ENCODE measurements around the gene TBX1.

TBX1 gene

GRCh38 chr22:19753996-19754700 is 6.4 kb upstream of the TBX1 start:
- DNase-seq = no peak

- DNase-seq = no peak
These were observed 5.9 kb upstream of the TBX1 start for GRCh38 chr22:19754701-19755144.

DNA sequence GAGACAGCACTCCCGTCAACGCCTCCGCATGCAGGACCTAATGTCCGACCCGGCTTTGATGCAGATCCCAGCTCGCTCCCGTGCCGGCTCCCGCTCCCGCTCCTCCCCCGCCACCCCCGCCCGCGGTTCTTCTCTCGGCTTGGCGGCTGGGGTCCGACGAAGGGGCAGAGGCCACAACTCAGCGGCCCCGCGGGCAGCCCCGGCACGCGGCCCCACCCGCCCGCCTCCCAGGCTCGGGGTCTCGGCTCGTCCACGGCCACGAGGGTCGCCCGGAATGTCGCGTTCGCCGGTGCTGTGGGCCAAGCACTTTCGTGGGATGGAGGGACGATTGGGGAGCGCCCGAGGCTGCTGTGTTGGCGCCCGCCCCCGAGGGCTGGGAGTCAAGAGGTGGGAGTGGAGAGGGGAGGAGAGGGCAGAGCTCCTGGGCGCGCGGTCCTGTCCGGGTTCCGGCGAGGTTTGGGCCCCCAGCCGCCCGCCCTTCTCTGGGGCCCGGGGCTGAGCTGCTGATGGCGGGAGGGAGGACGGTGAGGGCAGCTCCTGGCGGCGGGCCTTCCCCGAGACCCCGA is 5.3 kb upstream of the TBX1 start:
- no peak for DNase-seq

GRCh38 chr22:19755722-19756287 is 4.8 kb upstream of the TBX1 start:
- no peak for DNase-seq

DNA sequence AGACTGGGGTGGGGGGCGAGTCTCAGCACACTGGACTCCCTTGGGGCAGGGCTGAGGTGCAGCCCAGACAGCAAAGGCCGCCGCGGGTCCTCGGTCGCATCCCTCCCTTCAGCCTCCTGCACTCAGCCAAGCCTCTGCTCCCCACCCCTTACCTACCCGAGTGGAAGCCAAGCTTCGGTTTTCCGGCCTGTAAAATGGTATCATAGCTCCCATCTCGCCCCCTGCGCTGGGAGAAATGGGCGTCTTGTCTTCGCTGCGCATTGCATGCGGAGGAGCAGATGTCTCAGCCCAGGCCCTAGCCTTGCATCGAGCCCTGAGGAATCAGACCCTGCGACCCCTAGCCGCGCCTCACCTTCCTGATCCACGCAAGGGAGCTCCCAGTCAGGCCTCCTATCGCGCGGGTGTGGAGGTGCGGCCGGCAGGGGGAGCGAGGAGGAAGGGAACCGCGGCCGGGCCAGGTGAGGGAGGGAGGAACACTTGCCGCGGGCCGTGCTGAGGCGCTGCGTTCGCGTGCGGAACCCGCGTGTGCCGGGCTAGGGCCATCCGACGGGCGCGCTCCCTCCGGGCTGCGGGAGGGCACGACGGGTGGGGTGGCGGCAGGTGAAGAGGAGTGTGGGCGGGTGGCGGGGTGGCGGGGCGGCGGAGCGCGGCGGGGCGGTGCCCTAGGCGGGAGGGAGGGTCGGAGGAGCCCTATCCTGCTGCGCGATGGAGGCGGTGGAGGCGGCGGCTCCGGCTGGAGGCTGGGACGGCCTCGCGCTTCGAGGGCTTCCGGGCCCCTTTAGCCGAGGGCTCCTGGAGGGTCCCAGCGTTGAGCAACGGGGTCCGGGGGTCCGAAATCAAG is 4.1 kb upstream of the TBX1 start:
- peak; percentile 81 for DNase-seq

DNA sequence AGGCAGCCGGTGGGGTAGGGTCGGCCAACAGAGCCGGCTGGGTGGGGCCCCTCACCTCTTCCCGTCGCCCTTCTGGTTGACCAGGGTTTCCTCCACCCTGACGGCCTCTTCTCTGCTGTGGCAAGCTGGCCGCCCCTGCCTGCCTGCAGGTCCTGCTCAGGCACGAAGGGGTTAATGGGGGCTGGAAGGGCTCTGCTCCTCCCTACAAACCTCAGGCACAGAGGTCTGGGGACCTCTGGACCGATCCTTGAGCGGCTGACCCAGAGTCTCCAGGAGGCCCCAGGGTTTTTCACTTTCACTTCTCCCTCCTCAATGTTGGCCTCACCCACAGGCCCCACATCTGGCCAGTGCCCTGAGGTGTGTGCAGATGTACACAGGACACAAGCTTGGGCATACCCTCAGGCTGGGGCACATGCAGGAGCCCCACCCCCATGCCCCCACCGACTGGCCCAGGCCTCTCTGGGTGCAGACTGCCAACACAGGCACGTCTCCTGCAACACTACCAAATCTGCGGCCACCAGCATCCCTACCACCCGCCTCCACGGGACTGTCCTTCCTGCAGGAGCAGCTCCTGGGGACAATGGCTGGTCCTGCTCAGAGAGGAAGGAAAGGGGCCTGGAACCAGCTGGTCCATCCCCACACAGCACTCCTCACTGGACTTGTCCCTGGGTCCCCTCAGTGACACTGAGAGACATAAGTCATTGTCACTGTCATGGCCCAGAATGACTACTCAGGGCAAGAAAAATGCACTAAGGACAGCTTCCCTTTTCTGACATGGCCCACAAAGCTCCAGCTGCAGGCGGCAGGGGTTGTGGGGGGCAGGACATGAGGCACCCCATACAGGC is 3.2 kb upstream of the TBX1 start:
- no peak for DNase-seq

GRCh38 chr22:19757985-19758895 is 2.3 kb upstream of the TBX1 start:
- no peak for DNase-seq

GRCh38 chr22:19758896-19759426 is 1.6 kb upstream of the TBX1 start:
- no peak for DNase-seq

- DNase-seq = no peak
These were observed 1.0 kb upstream of the TBX1 start for GRCh38 chr22:19759427-19760057.

GRCh38 chr22:19760951-19761724 is 560 bp downstream of the TBX1 start:
- DNase-seq = peak; percentile 47

DNA sequence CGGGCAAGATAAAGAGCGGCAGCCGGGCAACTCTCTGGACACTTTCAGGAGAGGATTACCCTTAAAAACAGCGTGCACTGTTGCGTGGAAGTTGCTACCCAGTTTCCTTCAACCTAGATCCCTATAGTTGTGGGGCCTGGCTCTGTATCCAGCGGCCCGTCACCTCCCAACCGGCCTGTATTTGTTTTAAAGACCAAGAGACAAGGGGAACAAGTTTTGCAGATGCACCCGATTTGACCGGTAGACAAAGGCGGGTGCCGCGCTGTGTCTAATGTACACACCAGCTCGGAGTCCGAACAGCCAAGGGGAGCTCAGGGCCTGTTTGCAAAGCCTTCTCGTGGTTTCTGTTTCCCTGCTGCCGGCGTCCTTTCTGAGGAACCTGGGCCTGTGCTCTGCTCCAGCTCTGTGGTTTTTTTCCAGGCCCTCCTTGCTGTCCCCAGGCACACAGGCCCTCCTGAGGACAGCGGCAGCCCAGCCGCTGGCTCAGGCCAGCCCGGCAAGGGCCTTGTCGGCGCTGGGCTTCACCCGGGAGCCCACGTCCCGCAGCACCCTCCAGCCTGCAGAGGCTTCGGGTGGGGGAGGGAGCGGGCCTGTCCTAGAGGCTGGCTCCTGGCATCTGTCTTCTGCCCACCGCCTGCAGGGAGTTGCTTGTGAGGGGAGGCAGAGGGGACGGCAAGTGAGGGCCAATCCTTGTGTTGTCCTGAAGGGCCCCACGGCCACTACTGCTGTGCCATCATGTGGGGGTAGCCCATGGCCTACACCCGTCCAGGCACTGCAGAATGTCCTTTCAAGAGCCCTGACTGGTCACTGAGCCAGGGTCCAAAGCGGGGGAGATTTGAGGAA is 1.4 kb downstream of the TBX1 start:
- DNase-seq = peak; percentile 21

DNA sequence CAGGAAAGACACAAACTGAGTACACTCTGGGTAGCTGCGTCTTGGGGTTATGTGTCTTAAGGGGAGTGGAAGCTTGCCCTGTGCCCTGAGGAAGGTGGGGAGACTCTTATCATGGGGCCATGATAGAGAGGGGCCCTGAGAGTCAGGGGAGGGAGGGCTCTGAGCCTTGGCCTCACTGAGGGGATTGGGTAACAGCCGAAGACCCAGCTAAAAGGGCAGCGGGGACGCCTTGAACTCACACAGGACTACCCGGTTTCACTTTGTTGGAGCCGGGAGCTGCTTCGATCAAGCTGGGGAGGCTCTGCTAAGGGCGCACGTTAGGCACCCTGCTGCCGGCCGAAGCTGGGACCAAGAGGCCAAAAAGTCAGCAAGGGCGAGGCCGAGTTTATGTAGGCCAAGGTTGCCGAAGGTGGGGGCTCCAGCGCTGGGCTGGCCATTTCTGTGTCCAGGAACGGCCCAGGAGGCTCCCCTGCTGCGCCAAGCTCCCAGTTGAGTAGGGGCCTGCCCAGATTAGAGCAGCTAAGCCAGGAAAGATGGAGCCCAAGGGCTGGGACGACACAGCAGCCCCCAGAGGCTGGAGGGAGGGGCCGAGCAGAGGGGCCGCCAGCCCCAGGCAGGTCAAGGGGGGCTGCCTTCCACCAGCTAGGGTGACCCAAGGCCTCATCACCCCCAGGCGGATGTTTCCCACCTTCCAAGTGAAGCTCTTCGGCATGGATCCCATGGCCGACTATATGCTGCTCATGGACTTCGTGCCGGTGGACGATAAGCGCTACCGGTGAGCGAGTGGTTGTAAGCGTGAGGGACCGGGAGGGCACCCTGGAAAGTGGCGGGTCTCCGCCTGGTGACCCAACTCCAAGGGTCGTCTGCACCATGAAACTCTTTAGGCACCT is 2.2 kb downstream of the TBX1 start:
- no peak for DNase-seq

DNA sequence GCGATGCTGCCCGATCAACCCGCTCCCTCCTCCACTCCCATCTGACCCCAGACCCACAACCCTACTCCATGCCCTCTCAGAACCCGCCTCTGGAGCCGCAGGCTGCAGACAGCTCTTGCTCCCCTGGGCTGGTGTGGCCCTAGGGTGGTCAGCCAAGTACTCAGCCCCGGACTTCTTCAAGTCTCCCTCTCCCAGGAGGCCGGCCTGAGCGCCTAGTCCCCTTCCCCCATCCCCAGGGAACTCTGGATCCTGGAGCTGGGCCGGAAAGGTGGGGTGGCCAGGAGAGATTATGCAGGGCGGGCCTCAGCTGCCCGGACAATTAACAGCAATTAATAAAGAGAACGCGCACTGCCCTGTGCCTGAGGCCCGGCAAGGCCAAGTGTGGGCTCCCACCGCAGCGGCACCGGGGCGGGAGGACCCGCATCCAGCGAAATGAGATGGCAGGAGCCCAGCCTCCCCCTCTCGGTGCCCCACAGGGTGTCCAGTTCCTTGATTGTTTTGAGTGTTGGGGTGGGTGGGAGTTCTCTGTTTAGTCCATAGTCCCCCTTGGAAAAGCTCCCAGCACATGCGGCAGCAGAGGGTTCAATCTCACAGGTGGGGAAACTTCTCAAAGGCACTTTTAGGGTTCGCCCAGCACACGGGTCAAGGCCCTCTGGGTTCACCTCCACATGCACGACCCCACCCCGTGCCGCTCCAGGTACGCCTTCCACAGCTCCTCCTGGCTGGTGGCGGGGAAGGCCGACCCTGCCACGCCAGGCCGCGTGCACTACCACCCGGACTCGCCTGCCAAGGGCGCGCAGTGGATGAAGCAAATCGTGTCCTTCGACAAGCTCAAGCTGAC is 3.1 kb downstream of the TBX1 start:
- DNase-seq = no peak

- no peak for DNase-seq
These were observed 3.7 kb downstream of the TBX1 start for GRCh38 chr22:19764299-19764593.

DNA sequence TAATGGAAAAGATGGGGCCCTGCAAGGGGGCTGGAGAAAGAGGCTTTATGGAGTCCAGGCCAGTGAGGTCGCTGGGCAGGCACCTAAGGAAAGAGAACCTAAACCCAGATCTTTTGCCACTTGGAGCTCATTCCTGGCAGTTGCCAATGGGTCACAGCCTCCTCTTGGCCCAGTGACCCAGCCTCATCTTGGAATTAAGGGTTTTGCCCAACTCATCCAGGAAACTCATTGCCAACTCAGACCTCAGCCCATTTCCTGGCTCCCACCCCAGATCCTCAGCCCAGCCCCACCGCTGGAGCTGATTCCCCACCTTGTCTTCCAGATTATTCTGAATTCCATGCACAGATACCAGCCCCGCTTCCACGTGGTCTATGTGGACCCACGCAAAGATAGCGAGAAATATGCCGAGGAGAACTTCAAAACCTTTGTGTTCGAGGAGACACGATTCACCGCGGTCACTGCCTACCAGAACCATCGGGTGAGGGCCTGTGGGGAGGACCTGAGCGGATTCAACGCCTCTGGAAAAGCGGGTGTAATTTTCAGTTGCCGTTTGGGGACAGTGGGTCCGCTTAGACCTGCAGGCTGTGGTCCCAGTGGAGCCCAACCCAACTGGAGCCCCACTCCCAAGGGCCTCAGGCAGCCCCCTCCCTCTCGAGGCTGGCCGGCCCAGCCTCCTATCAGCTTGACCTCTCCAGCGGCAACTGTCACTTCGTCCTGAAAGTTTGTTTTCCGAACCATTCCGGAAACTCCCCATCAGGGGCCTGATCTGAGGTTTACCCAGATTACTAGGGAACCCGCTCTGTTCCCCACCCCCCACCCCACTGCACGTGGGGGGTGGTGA is 4.3 kb downstream of the TBX1 start:
- DNase-seq = no peak

Data from NCI-H69 (cell line).